Neural progenitor cell (in vitro differentiated cells): ENCODE data around the gene CXCL1.

Experiments
- EZH2phosphoT487 ChIP-seq: fragments of 200-600 bp; sonication (generic); IDR thresholded peaks from 2 replicates; pipeline ENCODE4 v1.6.1; 2017; ENCODE audit warnings: antibody characterized with exemption
- TF ChIP-seq, protein P1 (sequence below): fragments of 200-600 bp; sonication (generic); IDR thresholded peaks from 2 replicates; pipeline ENCODE4 v1.5.1; 2017; ENCODE audit warnings: antibody characterized with exemption, mild to moderate bottlenecking

DNA sequence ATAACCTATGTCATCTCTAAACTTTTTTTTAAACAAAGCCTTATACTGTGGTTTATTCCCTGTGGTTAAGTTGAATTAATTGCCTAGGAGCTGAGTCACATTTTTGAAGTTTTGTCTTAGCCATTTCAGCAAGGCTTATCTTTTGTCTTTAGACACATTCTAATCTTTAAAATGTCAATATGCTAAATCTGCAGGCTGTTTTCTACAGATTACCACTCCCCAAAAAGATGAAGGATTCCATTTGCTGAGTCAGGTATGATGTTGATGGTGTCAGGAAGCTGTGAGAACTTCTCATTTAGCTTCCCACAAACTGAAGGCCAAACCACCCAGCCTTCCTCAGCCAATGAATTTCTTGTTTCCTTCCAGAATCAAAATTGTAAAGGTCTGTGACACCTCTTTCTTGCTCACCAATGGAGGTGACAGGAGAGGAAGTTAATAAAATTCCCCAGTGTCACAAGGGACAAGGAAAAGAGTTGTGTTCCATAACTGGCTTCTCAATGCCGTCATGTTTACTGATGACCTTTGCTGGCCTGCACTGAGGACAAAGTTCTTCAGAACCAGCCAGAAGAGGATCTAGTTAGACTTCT lies 36.4 kb upstream of the CXCL1 start:
- TF ChIP-seq, protein P1, sequence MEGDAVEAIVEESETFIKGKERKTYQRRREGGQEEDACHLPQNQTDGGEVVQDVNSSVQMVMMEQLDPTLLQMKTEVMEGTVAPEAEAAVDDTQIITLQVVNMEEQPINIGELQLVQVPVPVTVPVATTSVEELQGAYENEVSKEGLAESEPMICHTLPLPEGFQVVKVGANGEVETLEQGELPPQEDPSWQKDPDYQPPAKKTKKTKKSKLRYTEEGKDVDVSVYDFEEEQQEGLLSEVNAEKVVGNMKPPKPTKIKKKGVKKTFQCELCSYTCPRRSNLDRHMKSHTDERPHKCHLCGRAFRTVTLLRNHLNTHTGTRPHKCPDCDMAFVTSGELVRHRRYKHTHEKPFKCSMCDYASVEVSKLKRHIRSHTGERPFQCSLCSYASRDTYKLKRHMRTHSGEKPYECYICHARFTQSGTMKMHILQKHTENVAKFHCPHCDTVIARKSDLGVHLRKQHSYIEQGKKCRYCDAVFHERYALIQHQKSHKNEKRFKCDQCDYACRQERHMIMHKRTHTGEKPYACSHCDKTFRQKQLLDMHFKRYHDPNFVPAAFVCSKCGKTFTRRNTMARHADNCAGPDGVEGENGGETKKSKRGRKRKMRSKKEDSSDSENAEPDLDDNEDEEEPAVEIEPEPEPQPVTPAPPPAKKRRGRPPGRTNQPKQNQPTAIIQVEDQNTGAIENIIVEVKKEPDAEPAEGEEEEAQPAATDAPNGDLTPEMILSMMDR = no peak
- no peak for TF ChIP-seq EZH2phosphoT487
